IPS-20b (cell line): ENCODE data around the gene ELAVL3.

Source experiments
- H3K27ac ChIP-seq: one replicate; pipeline ENCODE4 v1.5.1; 2013; ENCODE audit warnings: low read length
- H3K27me3 ChIP-seq: 2 replicates; pipeline ENCODE4 v1.6.1; 2013; ENCODE audit warnings: mild to moderate bottlenecking, low read length, inconsistent platforms; ENCODE audit not compliant: insufficient read depth
- H3K36me3 ChIP-seq: 2 replicates; pipeline ENCODE4 v1.6.1; 2013; ENCODE audit warnings: low read depth, mild to moderate bottlenecking, inconsistent platforms, low read length, moderate library complexity; ENCODE audit not compliant: insufficient read depth
- H3K4me1 ChIP-seq: 2 replicates; pipeline ENCODE4 v1.6.1; 2013; ENCODE audit warnings: mild to moderate bottlenecking, control low read depth, inconsistent platforms, low read length, moderate library complexity; ENCODE audit not compliant: insufficient read depth
- H3K4me3 ChIP-seq: 2 replicates; pipeline ENCODE4 v1.5.1; 2013; ENCODE audit warnings: mild to moderate bottlenecking, low read length, inconsistent platforms
- H3K9ac ChIP-seq: 2 replicates; pipeline ENCODE4 v1.6.1; 2013; ENCODE audit warnings: low read depth, mild to moderate bottlenecking, inconsistent platforms, low read length, moderate library complexity
- H3K9me3 ChIP-seq: 2 replicates; pipeline ENCODE4 v1.6.1; 2013; ENCODE audit warnings: mild to moderate bottlenecking, low read depth, low read length, inconsistent platforms; ENCODE audit not compliant: insufficient read depth

The ELAVL3 gene

GRCh38 chr19:11505032-11505503 is 24.2 kb upstream of the ELAVL3 start:
- peak overlapping the region; percentile 84 for H3K4me3 ChIP-seq
- H3K27me3 ChIP-seq, result no peaks in the 10 kb centered on the region

GRCh38 chr19:11504502-11505031 is 23.7 kb upstream of the ELAVL3 start:
- peak overlapping the region; percentile 33 for H3K27ac ChIP-seq
- no peaks in the 10 kb centered on the region for H3K9me3 ChIP-seq
- peak overlapping the region; percentile 81; the same call in 1 of the 2 replicates for H3K9ac ChIP-seq
- H3K27me3 ChIP-seq, result no peaks in the 10 kb centered on the region
- H3K36me3 ChIP-seq, result no peaks in the 10 kb centered on the region
- peak overlapping the region; percentile 84 for H3K4me3 ChIP-seq
- no peaks in the 10 kb centered on the region; the same call in 1 of the 2 replicates for H3K4me1 ChIP-seq

More at GRCh38 chr19:11505032-11505503, 24.2 kb upstream of the ELAVL3 start:
- Histone ChIP-seq H3K4me1 (no peaks in the 10 kb centered on the region; the same call in 1 of the 2 replicates), H3K9ac (peak overlapping the region; percentile 90; the same call in 1 of the 2 replicates), H3K9me3 (no peaks in the 10 kb centered on the region), H3K27ac (peak overlapping the region; percentile 33), H3K36me3 (no peaks in the 10 kb centered on the region)

- Histone ChIP-seq H3K9ac (no peak overlapping the region), H3K27me3 (no peaks in the 10 kb centered on the region), H3K4me3 (no peak overlapping the region), H3K4me1 (no peaks in the 10 kb centered on the region; the same call in 1 of the 2 replicates), H3K9me3 (no peaks in the 10 kb centered on the region), H3K36me3 (peaks cover 3% of the 10 kb centered on the region; the same call in 1 of the 2 replicates), H3K27ac (no peak overlapping the region)
These were observed 19.1 kb upstream of the ELAVL3 start for GRCh38 chr19:11499890-11500420.

- Histone ChIP-seq H3K27me3 (no peaks in the 10 kb centered on the region), H3K4me1 (no peaks in the 10 kb centered on the region; the same call in 1 of the 2 replicates), H3K9me3 (no peaks in the 10 kb centered on the region), H3K27ac (no peak overlapping the region), H3K9ac (no peak overlapping the region; the same call in 1 of the 2 replicates), H3K4me3 (no peak overlapping the region), H3K36me3 (peaks cover 3% of the 10 kb centered on the region; the same call in 1 of the 2 replicates)
These were observed 18.4 kb upstream of the ELAVL3 start for GRCh38 chr19:11499220-11499726.

GRCh38 chr19:11496391-11497163 is 15.7 kb upstream of the ELAVL3 start:
- Histone ChIP-seq H3K36me3 (peaks cover 3% of the 10 kb centered on the region; the same call in 1 of the 2 replicates), H3K9me3 (no peaks in the 10 kb centered on the region), H3K4me3 (no peak overlapping the region), H3K4me1 (no peaks in the 10 kb centered on the region), H3K9ac (no peak overlapping the region), H3K27ac (no peak overlapping the region), H3K27me3 (no peaks in the 10 kb centered on the region)

DNA sequence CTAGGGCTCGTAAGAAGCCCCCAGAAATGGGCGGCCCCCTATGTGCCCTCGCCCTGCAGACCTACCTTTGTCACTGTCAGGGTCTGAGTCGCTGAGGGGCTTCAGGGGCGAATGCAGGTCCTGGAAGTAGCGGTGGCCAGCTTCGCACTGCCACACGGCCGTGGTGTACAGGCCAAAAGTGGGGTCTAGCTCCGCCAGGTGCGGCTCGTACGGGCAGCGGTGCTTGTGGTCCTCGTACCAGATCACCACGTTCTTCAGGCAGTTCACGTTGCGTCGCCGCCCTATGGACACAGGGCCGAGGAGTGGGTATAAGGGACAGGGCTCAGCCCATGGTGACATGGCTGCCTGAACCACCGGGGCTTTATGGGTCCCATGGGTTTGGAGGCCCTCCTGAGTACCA is 15.0 kb upstream of the ELAVL3 start:
- Histone ChIP-seq H3K27ac (no peak overlapping the region), H3K36me3 (peaks cover 3% of the 10 kb centered on the region; the same call in 1 of the 2 replicates), H3K9me3 (no peaks in the 10 kb centered on the region), H3K9ac (no peak overlapping the region), H3K4me1 (no peaks in the 10 kb centered on the region), H3K27me3 (no peaks in the 10 kb centered on the region), H3K4me3 (no peak overlapping the region)

GRCh38 chr19:11495481-11495880 is 14.6 kb upstream of the ELAVL3 start:
- Histone ChIP-seq H3K4me1 (no peaks in the 10 kb centered on the region), H3K4me3 (no peak overlapping the region), H3K9ac (no peak overlapping the region), H3K9me3 (no peaks in the 10 kb centered on the region), H3K27me3 (no peaks in the 10 kb centered on the region), H3K27ac (no peak overlapping the region), H3K36me3 (peaks cover 3% of the 10 kb centered on the region; the same call in 1 of the 2 replicates)

GRCh38 chr19:11494634-11495285 is 13.9 kb upstream of the ELAVL3 start:
- H3K4me1 ChIP-seq, result no peaks in the 10 kb centered on the region
- no peak overlapping the region for H3K4me3 ChIP-seq
- H3K36me3 ChIP-seq, result peaks cover 3% of the 10 kb centered on the region; the same call in 1 of the 2 replicates
- no peak overlapping the region for H3K27ac ChIP-seq
- H3K9ac ChIP-seq, result no peak overlapping the region
- H3K9me3 ChIP-seq, result no peaks in the 10 kb centered on the region
- no peaks in the 10 kb centered on the region for H3K27me3 ChIP-seq

DNA sequence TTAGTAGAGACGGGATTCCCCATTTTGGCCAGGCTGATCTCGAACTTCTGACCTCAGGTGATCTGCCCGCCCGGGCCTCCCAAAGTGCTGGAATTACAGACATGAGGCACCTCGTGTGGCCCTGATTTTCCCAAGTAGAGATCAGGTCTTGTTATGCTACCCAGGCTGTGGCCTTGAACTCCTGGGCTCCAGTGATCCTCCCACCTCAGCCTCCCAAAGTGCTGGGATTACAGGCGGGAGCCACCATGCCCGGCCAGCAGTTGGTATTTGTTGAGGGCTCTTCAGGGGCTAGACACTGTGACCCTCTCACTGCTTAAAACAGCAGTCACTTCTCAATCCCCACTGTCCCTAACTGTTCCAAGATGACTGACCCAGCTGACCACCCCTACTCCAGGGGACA is 8.5 kb upstream of the ELAVL3 start:
- Histone ChIP-seq H3K27me3 (no peaks in the 10 kb centered on the region), H3K9ac (no peak overlapping the region), H3K9me3 (no peaks in the 10 kb centered on the region), H3K4me1 (no peaks in the 10 kb centered on the region), H3K27ac (no peak overlapping the region), H3K36me3 (no peaks in the 10 kb centered on the region), H3K4me3 (no peak overlapping the region)

DNA sequence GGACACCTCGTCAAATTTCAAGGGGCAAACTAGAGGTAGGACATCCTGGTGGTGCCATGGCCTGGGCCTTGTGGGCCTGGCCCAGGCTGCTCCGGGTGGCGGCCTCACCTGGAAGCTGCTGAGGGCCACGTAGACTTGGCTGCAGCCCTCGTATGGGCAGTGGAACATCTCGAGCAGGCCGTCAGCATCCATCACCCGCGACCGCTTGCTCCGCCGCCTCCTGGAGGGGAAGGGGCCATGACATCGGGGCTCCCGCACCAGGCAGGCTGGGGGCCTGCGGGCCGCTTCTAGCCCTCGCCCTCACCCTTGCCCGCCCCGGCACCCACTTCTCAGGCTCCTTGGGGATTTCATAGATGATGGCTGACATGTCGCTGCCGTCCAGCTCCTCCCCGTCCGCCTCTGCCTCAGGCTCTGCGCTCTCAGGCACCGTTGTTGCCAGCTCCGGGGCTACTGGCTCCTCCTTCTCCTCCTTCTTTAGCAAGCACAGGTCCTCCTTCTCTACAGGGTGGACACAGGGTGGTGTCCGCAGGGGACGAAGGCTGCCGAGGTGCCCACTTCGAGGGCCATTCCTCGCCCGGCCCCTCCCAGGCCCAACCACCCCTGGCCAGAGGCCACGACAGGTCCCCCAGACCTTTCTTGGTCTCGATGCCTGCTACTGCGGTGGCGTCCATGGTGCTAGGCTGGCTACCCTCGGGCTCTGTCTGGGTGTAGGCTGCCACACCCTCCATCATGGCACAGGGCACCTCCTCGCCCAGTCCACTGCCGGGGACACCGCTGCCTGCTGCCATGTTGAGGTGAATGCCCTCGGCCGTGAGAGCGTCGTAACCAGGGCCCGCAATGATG is 6.0 kb upstream of the ELAVL3 start:
- H3K27ac ChIP-seq, result no peak overlapping the region
- no peaks in the 10 kb centered on the region for H3K4me1 ChIP-seq
- no peaks in the 10 kb centered on the region for H3K36me3 ChIP-seq
- H3K27me3 ChIP-seq, result peaks cover 12% of the 10 kb centered on the region
- no peak overlapping the region for H3K4me3 ChIP-seq
- no peaks in the 10 kb centered on the region for H3K9me3 ChIP-seq
- H3K9ac ChIP-seq, result no peak overlapping the region
